Cardiac fibroblast (primary cell): ENCODE measurements around the gene SARNP.
"Not testable (repeated sequence)": the region's sequence is repeated elsewhere in the genome, so short reads cannot be mapped to it uniquely, and the experiment has no call there.

Source experiments
- DNase-seq, 2 donors: peaks; one replicate each; pipeline versions ENCODE4 v3.0.0 to v3.0.0-alpha.2; 2010; ENCODE audit warnings: low read depth in 2 of 2
- H3K4me3 ChIP-seq, 2 donors: replicated peaks in 1 of 2; 1 replicate in 1 of 2; 2 replicates in 1 of 2; pipeline ENCODE4 v1.5.1; 2011; ENCODE audit warnings: low read depth in 2 of 2, low read length in 2 of 2, mild to moderate bottlenecking in 2 of 2, moderate library complexity in 1 of 2
- CTCF ChIP-seq: IDR thresholded peaks from one replicate; pipeline ENCODE4 v1.5.1; 2011; ENCODE audit warnings: low read depth, mild to moderate bottlenecking, low read length, inconsistent platforms

SARNP gene

GRCh38 chr12:55817345-55818139 is at the start of gene SARNP, which contains the start of gene ORMDL2:
Gene SARNP, minus strand, starts transcription at chr12:55817724. Its CDS starts 23 bp downstream, at chr12:55817701.
Gene ORMDL2, plus strand, starts transcription at chr12:55818041. Its CDS starts 959 bp downstream, at chr12:55819000.
- H3K4me3 ChIP-seq: peak within 1 kb of the TSS; percentile 83 to 84
- peak; percentile 100 for DNase-seq
- no peak for TF ChIP-seq CTCF

- H3K4me3 ChIP-seq, DNase-seq: not testable (repeated sequence)
Measured at GRCh38 chr12:55866454-55867004, 49.0 kb upstream of the SARNP start.

- H3K4me3 ChIP-seq: no peak overlapping the region
- no peak for TF ChIP-seq CTCF
- DNase-seq: no peak
Measured at GRCh38 chr12:55865327-55865726, 47.8 kb upstream of the SARNP start.

GRCh38 chr12:55862931-55863330 is 45.4 kb upstream of the SARNP start:
- not testable (repeated sequence) for DNase-seq, H3K4me3 ChIP-seq

- no peak overlapping the region for H3K4me3 ChIP-seq
- no peak for TF ChIP-seq CTCF
- DNase-seq: no peak
Measured at GRCh38 chr12:55862286-55862685, 44.8 kb upstream of the SARNP start.

GRCh38 chr12:55861871-55862270 is 44.3 kb upstream of the SARNP start:
- DNase-seq: no peak
- H3K4me3 ChIP-seq: no peak overlapping the region

GRCh38 chr12:55861396-55861795 is 43.9 kb upstream of the SARNP start:
- no peak for TF ChIP-seq CTCF
- no peak overlapping the region for H3K4me3 ChIP-seq
- DNase-seq: no peak

More at GRCh38 chr12:55861871-55862270, 44.3 kb upstream of the SARNP start:
- TF ChIP-seq CTCF: no peak
